ENCODE results near the gene DDX39B.

The DDX39B gene

DNA sequence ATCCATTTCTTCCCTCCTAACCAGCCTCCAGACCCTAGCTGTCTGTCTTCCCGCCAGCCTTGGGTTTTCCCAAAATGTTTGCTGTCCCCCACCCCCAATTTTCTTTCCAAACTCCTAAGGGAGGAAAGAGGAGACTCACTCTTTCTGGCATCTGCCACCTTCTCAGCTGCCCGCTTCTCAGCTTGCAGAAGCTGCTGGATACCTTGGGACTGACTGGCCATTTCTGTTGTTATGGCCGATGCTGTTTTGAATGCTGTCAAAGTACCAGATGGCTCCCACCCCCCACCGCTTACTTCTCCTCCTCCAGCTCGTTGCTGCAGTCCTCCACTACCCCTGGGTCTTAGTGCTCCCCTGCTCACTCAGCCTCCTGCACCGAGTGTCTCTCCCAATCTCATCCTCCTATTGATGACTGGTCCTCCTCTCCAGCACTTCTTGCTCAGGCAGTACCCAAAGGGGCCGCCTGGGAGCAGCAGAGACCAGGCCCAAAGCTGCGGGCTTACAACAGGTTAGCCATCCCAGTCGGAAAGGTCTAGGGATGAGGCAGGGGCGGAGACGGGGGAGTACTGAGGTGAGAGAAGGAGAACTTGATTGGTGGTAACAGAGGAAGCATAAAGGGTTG lies 4.6 kb upstream of the DDX39B start, which contains the start of gene ATP6V1G2:
TSS of gene ATP6V1G2 (minus strand) at position 270 of the 619 bp plus-strand sequence. CDS start at position 221, 49 bp downstream.
- TF ChIP-seq, protein P1, sequence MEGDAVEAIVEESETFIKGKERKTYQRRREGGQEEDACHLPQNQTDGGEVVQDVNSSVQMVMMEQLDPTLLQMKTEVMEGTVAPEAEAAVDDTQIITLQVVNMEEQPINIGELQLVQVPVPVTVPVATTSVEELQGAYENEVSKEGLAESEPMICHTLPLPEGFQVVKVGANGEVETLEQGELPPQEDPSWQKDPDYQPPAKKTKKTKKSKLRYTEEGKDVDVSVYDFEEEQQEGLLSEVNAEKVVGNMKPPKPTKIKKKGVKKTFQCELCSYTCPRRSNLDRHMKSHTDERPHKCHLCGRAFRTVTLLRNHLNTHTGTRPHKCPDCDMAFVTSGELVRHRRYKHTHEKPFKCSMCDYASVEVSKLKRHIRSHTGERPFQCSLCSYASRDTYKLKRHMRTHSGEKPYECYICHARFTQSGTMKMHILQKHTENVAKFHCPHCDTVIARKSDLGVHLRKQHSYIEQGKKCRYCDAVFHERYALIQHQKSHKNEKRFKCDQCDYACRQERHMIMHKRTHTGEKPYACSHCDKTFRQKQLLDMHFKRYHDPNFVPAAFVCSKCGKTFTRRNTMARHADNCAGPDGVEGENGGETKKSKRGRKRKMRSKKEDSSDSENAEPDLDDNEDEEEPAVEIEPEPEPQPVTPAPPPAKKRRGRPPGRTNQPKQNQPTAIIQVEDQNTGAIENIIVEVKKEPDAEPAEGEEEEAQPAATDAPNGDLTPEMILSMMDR (IDR thresholded peaks at IDR 0.05; ENCODE audit: low read depth, low read length, missing control alignments) = peak; percentile 100
- peak within 1 kb of the TSS; percentile 54 for H3K4me3 ChIP-seq (ENCODE audit: low read depth, low read length)
- in situ Hi-C loops (cut with HindIII; ENCODE audit: low sequenced_read_pairs) = no loop called here
- peak; percentile 84 for DNase-seq (ENCODE audit: low read depth)

DNA sequence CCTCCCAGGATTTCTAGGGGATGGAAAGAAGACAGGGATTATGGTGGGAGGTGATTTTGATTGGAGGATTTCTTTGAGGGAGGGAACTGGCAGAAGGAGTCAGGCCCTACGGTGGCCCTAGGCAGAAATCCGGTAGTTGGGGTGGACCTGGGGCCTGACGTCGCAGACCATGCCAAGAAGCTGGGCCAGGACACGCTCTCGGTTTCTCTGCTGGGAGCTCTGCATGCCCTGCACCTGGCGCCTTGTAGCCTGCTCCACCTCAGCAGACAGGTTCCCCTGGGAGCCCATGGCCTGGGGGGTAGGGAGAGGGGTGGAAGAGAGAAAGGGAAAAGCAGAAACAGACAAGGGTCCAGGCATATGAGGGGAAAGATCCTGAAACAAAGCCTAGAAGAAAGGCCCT lies 3.5 kb upstream of the DDX39B start:
- TF ChIP-seq, protein P1 (IDR thresholded peaks at IDR 0.05; ENCODE audit: low read depth, low read length, missing control alignments) = no peak
- H3K4me3 ChIP-seq (ENCODE audit: low read depth, low read length) = peak overlapping the region; percentile 54
- DNase-seq (ENCODE audit: low read depth) = no peak
- in situ Hi-C loops (cut with HindIII; ENCODE audit: low sequenced_read_pairs) = no loop called here

DNA sequence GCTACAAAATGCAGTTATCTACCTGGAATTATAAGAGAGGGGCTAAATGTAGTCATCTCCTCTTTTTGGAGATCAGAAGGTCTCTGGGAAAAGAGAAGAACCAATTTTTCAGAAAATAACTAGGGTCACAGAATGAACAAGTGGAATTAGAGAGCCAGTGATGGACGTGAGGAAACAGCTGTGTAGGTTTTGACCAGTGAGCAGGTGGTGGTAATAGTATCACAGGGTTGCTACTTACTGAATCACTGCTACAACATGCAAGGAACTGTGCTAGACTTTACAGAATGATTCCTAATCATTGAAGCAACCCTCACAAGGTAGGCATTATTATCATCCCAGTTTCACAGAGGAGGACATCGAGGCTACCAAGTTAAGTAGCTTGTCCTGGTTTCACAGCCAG lies 2.9 kb upstream of the DDX39B start:
- in situ Hi-C loops (cut with HindIII; ENCODE audit: low sequenced_read_pairs) = loop anchor here (5.0 kb wide), 1 partner anchor 73 kb away; the partner anchor contains the start of gene AIF1
- no peak overlapping the region for H3K4me3 ChIP-seq (ENCODE audit: low read depth, low read length)
- TF ChIP-seq, protein P1 (IDR thresholded peaks at IDR 0.05; ENCODE audit: low read depth, low read length, missing control alignments) = no peak

DNA sequence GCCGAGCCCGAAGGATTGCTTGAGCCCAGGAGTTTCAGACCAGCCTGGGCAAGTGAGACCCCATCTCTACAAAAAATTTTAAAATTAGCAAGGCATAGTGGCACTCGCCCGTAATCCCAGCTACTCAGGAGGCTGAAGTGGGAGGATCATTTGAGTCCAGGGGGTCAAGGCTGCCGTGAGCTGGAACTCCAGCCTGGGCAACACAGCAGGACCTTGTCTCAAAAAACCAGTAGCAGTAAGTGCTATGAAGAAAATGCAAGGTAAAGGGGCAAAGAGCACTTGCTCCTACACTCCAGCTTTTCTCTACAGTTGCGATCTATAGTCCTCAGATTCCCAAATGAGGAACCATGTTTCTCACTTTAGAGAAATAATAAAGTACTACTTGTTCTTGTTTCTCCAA lies 1.8 kb upstream of the DDX39B start:
- DNase-seq (ENCODE audit: low read depth) = no peak
- TF ChIP-seq, protein P1 (IDR thresholded peaks at IDR 0.05; ENCODE audit: low read depth, low read length, missing control alignments) = no peak
- H3K4me3 ChIP-seq (ENCODE audit: low read depth, low read length) = no peak overlapping the region
- in situ Hi-C loops (cut with HindIII; ENCODE audit: low sequenced_read_pairs) = loop anchor here (5.0 kb wide), 1 partner anchor 74 kb away; the partner anchor contains the start of gene AIF1

More for the DNA sequence above, 2.9 kb upstream of the DDX39B start:
- no peak for DNase-seq (ENCODE audit: low read depth)

DNA sequence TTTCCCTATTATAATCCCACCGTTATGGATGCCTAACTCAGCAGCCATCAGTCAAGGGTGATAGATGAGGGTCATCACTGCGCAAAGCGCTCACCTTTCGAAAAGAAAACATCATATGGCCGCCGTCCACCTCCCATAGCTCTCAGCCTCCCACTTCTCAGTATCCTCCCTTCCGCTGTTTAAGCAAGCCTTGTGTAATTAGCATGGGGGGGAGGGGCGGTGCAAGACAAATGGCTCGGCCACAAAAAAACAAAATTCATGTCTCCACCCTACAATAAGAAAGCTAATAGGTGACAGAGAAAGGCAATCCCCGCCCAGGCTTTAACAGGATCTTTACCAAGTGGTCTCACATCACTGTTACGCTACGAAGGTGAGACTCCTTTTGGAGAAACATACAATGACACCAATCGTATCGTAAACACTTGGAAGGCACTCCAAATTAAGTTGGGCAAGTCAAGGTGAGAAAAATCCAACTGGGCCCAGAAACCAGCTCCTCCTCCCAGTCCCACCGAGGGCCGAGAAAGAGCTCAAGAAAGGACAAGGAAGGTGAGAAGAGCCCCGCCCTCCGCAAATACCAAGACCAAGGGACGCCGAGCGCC lies 645 bp downstream of the DDX39B start:
- peak; percentile 15 for DNase-seq (ENCODE audit: low read depth)
- peak overlapping the region; percentile 94 for H3K4me3 ChIP-seq (ENCODE audit: low read depth, low read length)
- in situ Hi-C loops (cut with HindIII; ENCODE audit: low sequenced_read_pairs) = loop anchor here (5.0 kb wide), 1 partner anchor 76 kb away; the partner anchor contains the start of gene AIF1
- TF ChIP-seq, protein P1 (IDR thresholded peaks at IDR 0.05; ENCODE audit: low read depth, low read length, missing control alignments) = no peak

DNA sequence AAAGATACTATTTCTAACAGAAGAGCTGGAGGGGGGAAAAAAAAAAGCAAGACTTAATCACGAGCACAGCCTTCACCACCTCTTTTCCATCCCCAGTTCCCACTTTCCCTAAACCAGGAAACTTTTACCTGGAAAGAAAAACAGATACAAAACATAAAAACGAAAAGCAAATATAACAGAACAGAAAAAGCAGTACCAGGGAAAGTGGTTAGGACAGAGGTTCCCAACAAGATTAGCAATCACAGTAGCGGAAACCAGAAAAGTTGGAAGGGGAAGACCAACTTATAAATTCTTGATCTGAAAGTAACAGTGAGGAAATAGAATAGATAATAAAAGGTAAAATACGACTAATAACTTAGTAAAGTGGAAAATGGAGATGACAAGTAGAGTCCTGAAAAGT lies 1.2 kb downstream of the DDX39B start:
- peak overlapping the region; percentile 94 for H3K4me3 ChIP-seq (ENCODE audit: low read depth, low read length)
- in situ Hi-C loops (cut with HindIII; ENCODE audit: low sequenced_read_pairs) = loop anchor here (5.0 kb wide), 1 partner anchor 77 kb away; the partner anchor contains the start of gene AIF1
- no peak for DNase-seq (ENCODE audit: low read depth)
- TF ChIP-seq, protein P1 (IDR thresholded peaks at IDR 0.05; ENCODE audit: low read depth, low read length, missing control alignments) = no peak
